Metanephros (tissue), 1 donor: ENCODE data around the gene CAMK1. TPM values are rescaled to one million over a fixed set of nuclear protein-coding genes. Genes with fewer than 3 reads are reported as not detected.

ENCODE experiments used
- total RNA-seq: library from RNA; depleted of rRNA; stranded (reverse); fragments of >200 nt; gene quantifications from one replicate; pipeline ENCODE4 v1.2.3, GENCODE V29; 2014

CAMK1 gene
- 29.7 TPM for total RNA-seq

GRCh38 chr3:9769426-9770275 is at the start of gene CAMK1:
Gene CAMK1 (minus strand): TSS chr3:9769947. CDS start chr3:9767749, 2,198 bp downstream.

GRCh38 chr3:9809615-9810432 is 40.1 kb upstream of the CAMK1 start, which contains the start of gene TTLL3:
Gene TTLL3 (plus strand): TSS chr3:9810262. CDS start chr3:9810662, 400 bp downstream.

GRCh38 chr3:9792405-9793160 is 22.8 kb upstream of the CAMK1 start, which contains the start of the genes ARPC4 and TADA3:
Gene ARPC4 (plus strand): TSS chr3:9793082. CDS start chr3:9793122, 40 bp downstream.
Gene TADA3 (minus strand): TSS chr3:9792473. CDS start chr3:9791466, 1,007 bp downstream.

GRCh38 chr3:9749645-9750555 is 19.8 kb downstream of the CAMK1 start, which contains the start of gene OGG1:
Gene OGG1 (plus strand): TSS chr3:9749952. CDS start chr3:9750287, 335 bp downstream.

GRCh38 chr3:9731206-9732079 is 38.3 kb downstream of the CAMK1 start, which contains the start of gene BRPF1:
Gene BRPF1 (plus strand): TSS chr3:9731735. CDS start chr3:9734141, 2,406 bp downstream.

Other genes starting within 250 kb of the CAMK1 start
- not detected for gene LHFPL4, start 216.1 kb downstream of the CAMK1 start, total RNA-seq
- gene MTMR14, start 120.4 kb downstream of the CAMK1 start, total RNA-seq: 29.8 TPM
- 0.23 TPM for gene CPNE9, start 66.1 kb downstream of the CAMK1 start, total RNA-seq
- 17.2 TPM for gene BRPF1, start 38.2 kb downstream of the CAMK1 start, total RNA-seq
- gene OGG1, start 20.0 kb downstream of the CAMK1 start, total RNA-seq: 33.7 TPM
- gene TADA3, start 22.5 kb upstream of the CAMK1 start, total RNA-seq: 40.0 TPM
- gene ARPC4, start 23.1 kb upstream of the CAMK1 start, total RNA-seq: 103 TPM
- 70.1 TPM for gene TTLL3, start 40.3 kb upstream of the CAMK1 start, total RNA-seq
- gene RPUSD3, start 74.1 kb upstream of the CAMK1 start, total RNA-seq: 24.3 TPM
- gene CIDEC, start 110.3 kb upstream of the CAMK1 start, total RNA-seq: 0.18 TPM
- 24.0 TPM for gene JAGN1, start 120.7 kb upstream of the CAMK1 start, total RNA-seq
- 4.0 TPM for gene IL17RE, start 132.9 kb upstream of the CAMK1 start, total RNA-seq
- 46.5 TPM for gene IL17RC, start 147.2 kb upstream of the CAMK1 start, total RNA-seq
- gene CRELD1, start 163.9 kb upstream of the CAMK1 start, total RNA-seq: 43.0 TPM
- 3.3 TPM for gene PRRT3, start 182.5 kb upstream of the CAMK1 start, total RNA-seq
- 40.9 TPM for gene EMC3, start 216.9 kb upstream of the CAMK1 start, total RNA-seq